DOHH2 (cell line): Measurements from ENCODE around the gene ESPL1.

ENCODE experiments used
- H3F3A ChIP-seq: fragments of 200-600 bp; sonication (generic), shearing (Covaris generic); 2 replicates; pipeline ENCODE4 v1.6.0; 2016; ENCODE audit warnings: antibody characterized with exemption, mild to moderate bottlenecking; ENCODE audit not compliant: control insufficient read depth, insufficient read depth
- H3K27ac ChIP-seq: fragments of 200-600 bp; sonication (generic); 2 replicates; pipeline ENCODE4 v1.5.1; 2014; ENCODE audit warnings: low read depth, mild to moderate bottlenecking, low read length, moderate library complexity
- H3K27me3 ChIP-seq: fragments of 200-600 bp; sonication (generic); 2 replicates; pipeline ENCODE4 v1.6.1; 2014; ENCODE audit warnings: mild to moderate bottlenecking, low read length, mixed read lengths; ENCODE audit not compliant: control insufficient read depth
- H3K36me3 ChIP-seq: fragments of 200-600 bp; sonication (generic); 2 replicates; pipeline ENCODE4 v1.6.1; 2014; ENCODE audit warnings: mild to moderate bottlenecking, low read length, moderate library complexity, mixed read lengths; ENCODE audit not compliant: control insufficient read depth
- H3K4me1 ChIP-seq: fragments of 200-600 bp; sonication (generic); 2 replicates; pipeline ENCODE4 v1.6.1; 2014; ENCODE audit warnings: mild to moderate bottlenecking, low read length, mixed read lengths; ENCODE audit not compliant: control insufficient read depth
- H3K4me2 ChIP-seq: fragments of 200-600 bp; sonication (generic); 2 replicates; pipeline ENCODE4 v1.6.0; 2014; ENCODE audit warnings: mild to moderate bottlenecking, low read length, moderate library complexity
- H3K4me3 ChIP-seq: fragments of 200-600 bp; sonication (generic); 2 replicates; pipeline ENCODE4 v1.5.1; 2014; ENCODE audit warnings: mild to moderate bottlenecking, low read length, mixed read lengths
- H3K79me2 ChIP-seq: fragments of 200-600 bp; sonication (generic); 2 replicates; pipeline ENCODE4 v1.6.1; 2014; ENCODE audit warnings: mild to moderate bottlenecking, low read length, mixed read lengths; ENCODE audit not compliant: control insufficient read depth
- H3K9me2 ChIP-seq: fragments of 200-600 bp; sonication (generic); replicated peaks from 2 replicates; pipeline ENCODE4 v1.6.1; 2014; ENCODE audit warnings: mild to moderate bottlenecking, low read length, mixed read lengths; ENCODE audit not compliant: control insufficient read depth
- H3K9me3 ChIP-seq: fragments of 200-600 bp; sonication (generic); 2 replicates; pipeline ENCODE4 v1.6.1; 2014; ENCODE audit warnings: antibody characterized with exemption, low read length, mixed read lengths; ENCODE audit not compliant: control insufficient read depth, insufficient read depth
- H4K20me1 ChIP-seq: fragments of 200-600 bp; sonication (generic); 2 replicates; pipeline ENCODE4 v1.6.0; 2014; ENCODE audit warnings: low read depth, mild to moderate bottlenecking, antibody characterized with exemption, low read length, moderate library complexity; ENCODE audit not compliant: control insufficient read depth, insufficient read depth
- CTCF ChIP-seq: fragments of 200-600 bp; sonication (generic); IDR thresholded peaks from one replicate; pipeline ENCODE4 v1.5.1; 2014; ENCODE audit warnings: antibody characterized with exemption, mild to moderate bottlenecking, low read depth, low read length; ENCODE audit not compliant: poor library complexity, severe bottlenecking
- EZH2phosphoT487 ChIP-seq: fragments of 200-600 bp; sonication (generic); IDR thresholded peaks from 2 replicates; pipeline ENCODE4 v1.6.1; 2017; ENCODE audit warnings: borderline replicate concordance, mild to moderate bottlenecking, antibody characterized with exemption, low read length, moderate library complexity, mixed read lengths

The ESPL1 gene

GRCh38 chr12:53320352-53321195, 52.5 kb downstream of the ESPL1 start:
- peaks cover 17% of the 10 kb centered on the region for H3K79me2 ChIP-seq
- peaks cover 10% of the 10 kb centered on the region for H3F3A ChIP-seq
- no peaks in the 10 kb centered on the region for H3K9me3 ChIP-seq
- no peaks in the 10 kb centered on the region for H3K27me3 ChIP-seq
- H3K27ac ChIP-seq, result peak overlapping the region; percentile 87
- peak overlapping the region; percentile 97 for H3K4me3 ChIP-seq
- peak overlapping the region; percentile 90 for H3K4me2 ChIP-seq
- no peaks in the 10 kb centered on the region for H3K9me2 ChIP-seq
- TF ChIP-seq EZH2phosphoT487 (no peak), CTCF (no peak)
- H3K4me1 ChIP-seq, result peaks cover 32% of the 10 kb centered on the region
- peaks cover 31% of the 10 kb centered on the region for H3K36me3 ChIP-seq
- H4K20me1 ChIP-seq, result no peaks in the 10 kb centered on the region

GRCh38 chr12:53324113-53324778, 56.1 kb downstream of the ESPL1 start:
- peaks cover 14% of the 10 kb centered on the region for H3F3A ChIP-seq
- H3K9me3 ChIP-seq, result no peaks in the 10 kb centered on the region
- no peaks in the 10 kb centered on the region for H4K20me1 ChIP-seq
- 0 out of 2 replicates have a peak, but pooled peaks cover 3% of the 10 kb centered on the region for H3K27me3 ChIP-seq
- peak overlapping the region; percentile 86 for H3K27ac ChIP-seq
- peak overlapping the region; percentile 95 for H3K4me2 ChIP-seq
- no peak for TF ChIP-seq CTCF
- TF ChIP-seq EZH2phosphoT487, result no peak
- H3K4me3 ChIP-seq, result peak overlapping the region; percentile 87
- peaks cover 13% of the 10 kb centered on the region for H3K79me2 ChIP-seq
- H3K36me3 ChIP-seq, result peaks cover 11% of the 10 kb centered on the region
- H3K9me2 ChIP-seq, result no peaks in the 10 kb centered on the region
- peaks cover 40% of the 10 kb centered on the region for H3K4me1 ChIP-seq

GRCh38 chr12:53324779-53325510, 56.8 kb downstream of the ESPL1 start:
- Histone ChIP-seq H3F3A (peaks cover 14% of the 10 kb centered on the region), H3K4me1 (peaks cover 40% of the 10 kb centered on the region), H3K27me3 (0 out of 2 replicates have a peak, but pooled peaks cover 3% of the 10 kb centered on the region), H3K4me2 (peak overlapping the region; percentile 95), H3K9me2 (no peaks in the 10 kb centered on the region), H3K9me3 (no peaks in the 10 kb centered on the region), H3K27ac (peak overlapping the region; percentile 86), H3K36me3 (peaks cover 7% of the 10 kb centered on the region), H4K20me1 (no peaks in the 10 kb centered on the region), H3K79me2 (peaks cover 12% of the 10 kb centered on the region), H3K4me3 (peak overlapping the region; percentile 87)
- TF ChIP-seq EZH2phosphoT487 (no peak), CTCF (peak; percentile 85)
